Brain microvascular endothelial cell (primary cell): ENCODE measurements around the gene DAZAP1.

Experiments used
- DNase-seq: peaks from one replicate; pipeline ENCODE4 v3.0.0-alpha.2; 2020
- H3K27ac ChIP-seq: fragments of 250-450 bp; sonication (Bioruptor Pico); 2 replicates; pipeline ENCODE4 v1.5.1; 2020; ENCODE audit warnings: mild to moderate bottlenecking, moderate library complexity
- H3K27me3 ChIP-seq: fragments of 250-450 bp; sonication (Bioruptor Pico); replicated peaks from 2 replicates; pipeline ENCODE4 v1.5.1; 2020; ENCODE audit warnings: mild to moderate bottlenecking
- H3K36me3 ChIP-seq: fragments of 250-450 bp; sonication (Bioruptor Pico); replicated peaks from 2 replicates; pipeline ENCODE4 v1.5.1; 2020; ENCODE audit warnings: mild to moderate bottlenecking
- H3K4me3 ChIP-seq: 2 replicates; pipeline ENCODE4 v1.5.1; 2011; ENCODE audit warnings: low read depth, mild to moderate bottlenecking, control low read depth, low read length, moderate library complexity
- CTCF ChIP-seq: IDR thresholded peaks from 2 replicates; pipeline ENCODE4 v1.5.1; 2011; ENCODE audit warnings: low read depth, mild to moderate bottlenecking, moderate library complexity, low read length, control low read depth, inconsistent platforms; ENCODE audit errors: missing control alignments
- in situ Hi-C: cut with HindIII; loops from 2 replicates; pipeline ENCODE4 v1.10.0; 2017; ENCODE audit warnings: low sequenced_read_pairs, low pct_ligation_motif_present

The DAZAP1 gene

GRCh38 chr19:1483979-1484428 lies 76.6 kb downstream of the DAZAP1 start:
- in situ Hi-C loops = no loop called here
- DNase-seq = no peak
- TF ChIP-seq CTCF = no peak

More at GRCh38 chr19:1483979-1484428, 76.6 kb downstream of the DAZAP1 start:
- no peak overlapping the region for H3K27ac ChIP-seq
- H3K27me3 ChIP-seq = no peaks in the 10 kb centered on the region
- H3K36me3 ChIP-seq = no peaks in the 10 kb centered on the region
- H3K4me3 ChIP-seq = no peak overlapping the region
